22Rv1 (cell line): ENCODE data around the gene ANKRD40.

Experiments
- ZFX ChIP-seq: fragments of 450-650 bp; IDR thresholded peaks from 2 replicates; pipeline ENCODE4 v1.6.1; 2017; ENCODE audit warnings: antibody characterized with exemption, borderline replicate concordance
- TF ChIP-seq, protein P1 (sequence below): fragments of 450-650 bp; IDR thresholded peaks from 2 replicates; pipeline ENCODE4 v1.5.1; 2017; ENCODE audit warnings: mild to moderate bottlenecking

DNA sequence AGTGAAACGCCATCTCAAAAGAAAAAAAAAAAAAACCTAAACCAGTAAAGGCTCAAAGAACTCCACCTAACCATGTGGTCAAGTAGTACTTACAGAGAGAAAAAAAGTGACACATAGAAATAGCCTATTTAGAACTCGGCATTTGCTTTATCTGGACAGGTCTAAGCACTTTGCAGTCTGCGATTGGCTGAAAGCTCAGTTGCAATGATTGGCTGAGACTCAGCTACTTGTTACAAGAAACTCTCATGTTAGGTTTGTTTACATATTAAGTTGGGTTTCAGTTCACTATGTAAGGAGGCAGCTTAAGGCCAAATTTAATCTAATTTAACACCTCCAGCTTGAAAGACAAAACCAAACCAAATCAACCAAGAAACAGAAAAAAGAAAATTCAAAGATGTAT, 54.0 kb downstream of the ANKRD40 start:
- TF ChIP-seq, protein P1, sequence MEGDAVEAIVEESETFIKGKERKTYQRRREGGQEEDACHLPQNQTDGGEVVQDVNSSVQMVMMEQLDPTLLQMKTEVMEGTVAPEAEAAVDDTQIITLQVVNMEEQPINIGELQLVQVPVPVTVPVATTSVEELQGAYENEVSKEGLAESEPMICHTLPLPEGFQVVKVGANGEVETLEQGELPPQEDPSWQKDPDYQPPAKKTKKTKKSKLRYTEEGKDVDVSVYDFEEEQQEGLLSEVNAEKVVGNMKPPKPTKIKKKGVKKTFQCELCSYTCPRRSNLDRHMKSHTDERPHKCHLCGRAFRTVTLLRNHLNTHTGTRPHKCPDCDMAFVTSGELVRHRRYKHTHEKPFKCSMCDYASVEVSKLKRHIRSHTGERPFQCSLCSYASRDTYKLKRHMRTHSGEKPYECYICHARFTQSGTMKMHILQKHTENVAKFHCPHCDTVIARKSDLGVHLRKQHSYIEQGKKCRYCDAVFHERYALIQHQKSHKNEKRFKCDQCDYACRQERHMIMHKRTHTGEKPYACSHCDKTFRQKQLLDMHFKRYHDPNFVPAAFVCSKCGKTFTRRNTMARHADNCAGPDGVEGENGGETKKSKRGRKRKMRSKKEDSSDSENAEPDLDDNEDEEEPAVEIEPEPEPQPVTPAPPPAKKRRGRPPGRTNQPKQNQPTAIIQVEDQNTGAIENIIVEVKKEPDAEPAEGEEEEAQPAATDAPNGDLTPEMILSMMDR, result no peak
- TF ChIP-seq ZFX, result no peak
